Adrenal gland (tissue), 5 donors: ENCODE results near the gene SHLD1.

Experiments used
- POLR2A ChIP-seq, 2 donors: fragments of 450-650 bp; IDR thresholded peaks; one replicate each; pipeline ENCODE4 v1.6.1; 2017; ENCODE audit warnings: antibody characterized with exemption in 2 of 2, mild to moderate bottlenecking in 2 of 2, moderate library complexity in 1 of 2
- TF ChIP-seq, protein P1 (sequence below), 6 experiments: fragments of 450-650 bp in 4 of 6; fragments of 200-600 bp in 2 of 6; sonication (generic) in 1 of 6; IDR thresholded peaks; 1 replicate in 5 of 6; 2 replicates in 1 of 6; pipeline versions ENCODE4 v1.5.1 to v1.8.0; 2016 to 2021; ENCODE audit warnings: antibody characterized with exemption in 6 of 6, mild to moderate bottlenecking in 2 of 6, moderate library complexity in 1 of 6
- donor health status: DM: no; HTN: no; CAD: no.

GRCh38 chr20:5884465-5885335 lies 134.5 kb downstream of the SHLD1 start:
- TF ChIP-seq, protein P1, sequence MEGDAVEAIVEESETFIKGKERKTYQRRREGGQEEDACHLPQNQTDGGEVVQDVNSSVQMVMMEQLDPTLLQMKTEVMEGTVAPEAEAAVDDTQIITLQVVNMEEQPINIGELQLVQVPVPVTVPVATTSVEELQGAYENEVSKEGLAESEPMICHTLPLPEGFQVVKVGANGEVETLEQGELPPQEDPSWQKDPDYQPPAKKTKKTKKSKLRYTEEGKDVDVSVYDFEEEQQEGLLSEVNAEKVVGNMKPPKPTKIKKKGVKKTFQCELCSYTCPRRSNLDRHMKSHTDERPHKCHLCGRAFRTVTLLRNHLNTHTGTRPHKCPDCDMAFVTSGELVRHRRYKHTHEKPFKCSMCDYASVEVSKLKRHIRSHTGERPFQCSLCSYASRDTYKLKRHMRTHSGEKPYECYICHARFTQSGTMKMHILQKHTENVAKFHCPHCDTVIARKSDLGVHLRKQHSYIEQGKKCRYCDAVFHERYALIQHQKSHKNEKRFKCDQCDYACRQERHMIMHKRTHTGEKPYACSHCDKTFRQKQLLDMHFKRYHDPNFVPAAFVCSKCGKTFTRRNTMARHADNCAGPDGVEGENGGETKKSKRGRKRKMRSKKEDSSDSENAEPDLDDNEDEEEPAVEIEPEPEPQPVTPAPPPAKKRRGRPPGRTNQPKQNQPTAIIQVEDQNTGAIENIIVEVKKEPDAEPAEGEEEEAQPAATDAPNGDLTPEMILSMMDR (IDR thresholded peaks at IDR 0.05): no peak
- no peak for TF ChIP-seq POLR2A (IDR thresholded peaks at IDR 0.05)
